ENCODE measurements around the gene NCAPH2.
A peak's percentile ranks its signal among the peaks of the same experiment; 100 is the strongest.

The NCAPH2 gene

GRCh38 chr22:50490531-50491308, 17.3 kb upstream of the NCAPH2 start:
- no peak for DNase-seq

- DNase-seq = no peak
Observed at GRCh38 chr22:50497093-50497492, 10.9 kb upstream of the NCAPH2 start.

GRCh38 chr22:50498322-50498890, 9.6 kb upstream of the NCAPH2 start:
- DNase-seq = peak; percentile 81

- DNase-seq = no peak
Observed at GRCh38 chr22:50500452-50500851, 7.6 kb upstream of the NCAPH2 start.

GRCh38 chr22:50502096-50502495, 5.9 kb upstream of the NCAPH2 start:
- no peak for DNase-seq

GRCh38 chr22:50502628-50503474, 5.2 kb upstream of the NCAPH2 start:
- no peak for DNase-seq

GRCh38 chr22:50503475-50504145, 4.4 kb upstream of the NCAPH2 start:
- peak; percentile 26 for DNase-seq

GRCh38 chr22:50504369-50505211, 3.4 kb upstream of the NCAPH2 start:
- DNase-seq = no peak

GRCh38 chr22:50505276-50505775, 2.7 kb upstream of the NCAPH2 start:
- no peak for DNase-seq

- DNase-seq = no peak
Observed at GRCh38 chr22:50505776-50506610, 2.0 kb upstream of the NCAPH2 start.

- no peak for DNase-seq
Observed at GRCh38 chr22:50506611-50507420, 1.2 kb upstream of the NCAPH2 start.

GRCh38 chr22:50507421-50507990, 518 bp upstream of the NCAPH2 start, which contains the start of gene LMF2:
Gene LMF2 (minus strand): TSS chr22:50507702. CDS start chr22:50507675, 27 bp downstream.
- peak; percentile 94 for DNase-seq

- no peak for DNase-seq
Observed at GRCh38 chr22:50508897-50509296, 873 bp downstream of the NCAPH2 start.

- DNase-seq = no peak
Observed at GRCh38 chr22:50513175-50513574, 5.2 kb downstream of the NCAPH2 start.

GRCh38 chr22:50516068-50516467, 8.0 kb downstream of the NCAPH2 start:
- DNase-seq = no peak

GRCh38 chr22:50516891-50517290, 8.9 kb downstream of the NCAPH2 start:
- no peak for DNase-seq

- no peak for DNase-seq
Observed at GRCh38 chr22:50517495-50518260, 9.7 kb downstream of the NCAPH2 start.

- DNase-seq = no peak
Observed at GRCh38 chr22:50518606-50519005, 10.6 kb downstream of the NCAPH2 start.

- no peak for DNase-seq
Observed at GRCh38 chr22:50519151-50519550, 11.1 kb downstream of the NCAPH2 start.

Measured in activated CD4-positive, alpha-beta T cell treated with anti-CD3 and anti-CD28 coated beads, Interleukin-10, Interleukin-2, amounts not matched to agents 100 ng/mL and 50 ng/mL, durations not matched to agents 16 hours and 8 hours (primary cell).